IPS DF 6.9 (cell line): ENCODE results near the gene ZC4H2.
"Not testable (repeated sequence)": the region's sequence is repeated elsewhere in the genome, so short reads cannot be mapped to it uniquely, and the experiment has no call there.

Source experiments
- DNase-seq: peaks from one replicate; pipeline ENCODE4 v3.0.0-alpha.2; 2013; ENCODE audit warnings: low read depth, low spot score
- H3K27ac ChIP-seq: one replicate; pipeline ENCODE4 v1.5.1; 2013; ENCODE audit warnings: low read length, control low read depth
- H3K27me3 ChIP-seq: 2 replicates; pipeline ENCODE4 v1.6.1; 2013; ENCODE audit warnings: mild to moderate bottlenecking, low read length; ENCODE audit not compliant: control insufficient read depth, insufficient read depth
- H3K36me3 ChIP-seq: 2 replicates; pipeline ENCODE4 v1.6.1; 2013; ENCODE audit warnings: low read length; ENCODE audit not compliant: control insufficient read depth, insufficient read depth
- H3K4me1 ChIP-seq: 2 replicates; pipeline ENCODE4 v1.6.1; 2013; ENCODE audit warnings: low read length; ENCODE audit not compliant: control insufficient read depth, insufficient read depth
- H3K4me3 ChIP-seq: 2 replicates; pipeline ENCODE4 v1.5.1; 2013; ENCODE audit warnings: mild to moderate bottlenecking, low read length
- H3K9me3 ChIP-seq: 2 replicates; pipeline ENCODE4 v1.6.1; 2013; ENCODE audit warnings: low read length, inconsistent platforms; ENCODE audit not compliant: control insufficient read depth, insufficient read depth
- WGBS: extraction: QIAGEN DNeasy Blood & Tissue Kit; methylation state at CpG from one replicate; pipeline ENCODE4 v1.1.7; 2013; ENCODE audit warnings: mixed read lengths, missing lambda C conversion rate; ENCODE audit not compliant: insufficient read length, insufficient coverage; 5-methylcytosine and 5-hydroxymethylcytosine counted together

The ZC4H2 gene

GRCh38 chrX:64975989-64976672, at the start of gene ZC4H2:
Gene ZC4H2, minus strand, starts transcription at chrX:64976450. Its CDS starts 73 bp downstream, at chrX:64976377.
- no peaks in the 10 kb centered on the region for H3K36me3 ChIP-seq
- H3K9me3 ChIP-seq, result no peaks in the 10 kb centered on the region
- no peaks in the 10 kb centered on the region for H3K4me1 ChIP-seq
- no peak within 1 kb of the TSS for H3K27ac ChIP-seq
- peak; percentile 45 for DNase-seq
- no peaks in the 10 kb centered on the region for H3K27me3 ChIP-seq
- no CpG with 5 or more reads among the region's 17 CpGs for WGBS
- peak within 1 kb of the TSS; percentile 61; the same call in 1 of the 2 replicates for H3K4me3 ChIP-seq

DNA sequence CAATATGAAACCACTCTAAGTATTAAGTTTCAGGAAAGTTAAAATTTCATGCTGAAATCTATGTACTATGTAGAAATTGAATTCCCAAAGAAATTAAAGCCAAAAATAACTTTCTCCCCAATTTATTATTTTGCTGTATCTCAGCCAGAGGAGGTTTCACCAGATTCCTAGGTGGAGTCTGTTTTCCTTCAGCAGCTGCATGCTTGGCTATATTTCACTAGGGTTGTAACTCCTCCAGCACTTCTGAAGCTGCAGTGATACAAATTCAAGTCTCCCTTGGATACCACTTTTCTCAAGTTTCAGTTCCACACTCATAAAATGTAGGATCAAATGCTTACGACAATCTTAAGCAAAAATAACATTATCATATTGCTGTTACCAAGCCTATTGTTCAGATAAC, 41.2 kb upstream of the ZC4H2 start:
- H3K9me3 ChIP-seq, result no peaks in the 10 kb centered on the region
- no CpG with 5 or more reads among the region's 1 CpG for WGBS

DNA sequence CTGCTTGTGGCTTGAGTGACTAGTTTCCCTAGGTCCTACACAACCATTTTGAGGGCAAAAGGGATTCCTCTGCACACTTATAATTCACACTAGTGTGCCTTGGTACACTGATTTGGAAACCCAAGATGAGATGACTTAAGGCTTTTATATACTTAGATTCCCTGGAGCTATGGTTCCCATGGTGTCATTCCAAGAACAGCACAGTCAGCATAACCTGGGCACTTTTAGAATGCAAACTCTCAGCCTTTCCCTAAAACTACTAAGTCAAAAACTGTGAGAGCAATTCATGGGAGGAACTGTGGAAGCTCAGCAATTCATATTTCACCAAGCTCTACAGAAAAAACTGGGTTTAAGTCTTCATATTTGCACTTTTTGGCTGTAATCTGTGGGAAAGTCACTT, 38.0 kb upstream of the ZC4H2 start:
- H3K9me3 ChIP-seq, result no peaks in the 10 kb centered on the region

More for the DNA sequence above, 41.2 kb upstream of the ZC4H2 start:
- no peaks in the 10 kb centered on the region for H3K4me1 ChIP-seq
- DNase-seq, result no peak
- H3K27me3 ChIP-seq, result no peaks in the 10 kb centered on the region
- H3K4me3 ChIP-seq, result no peak overlapping the region
- no peaks in the 10 kb centered on the region for H3K36me3 ChIP-seq
- no peak overlapping the region for H3K27ac ChIP-seq

GRCh38 chrX:65009459-65009858, 33.2 kb upstream of the ZC4H2 start:
- Histone ChIP-seq H3K9me3 (no peaks in the 10 kb centered on the region), H3K27ac (no peak overlapping the region), H3K36me3 (no peaks in the 10 kb centered on the region), H3K27me3 (no peaks in the 10 kb centered on the region), H3K4me3 (no peak overlapping the region), H3K4me1 (no peaks in the 10 kb centered on the region)
- no peak for DNase-seq

More for the DNA sequence above, 38.0 kb upstream of the ZC4H2 start:
- no peaks in the 10 kb centered on the region for H3K27me3 ChIP-seq
- no peaks in the 10 kb centered on the region for H3K4me1 ChIP-seq
- H3K36me3 ChIP-seq, result no peaks in the 10 kb centered on the region
- no peak for DNase-seq
- no peak overlapping the region for H3K4me3 ChIP-seq
- H3K27ac ChIP-seq, result no peak overlapping the region

DNA sequence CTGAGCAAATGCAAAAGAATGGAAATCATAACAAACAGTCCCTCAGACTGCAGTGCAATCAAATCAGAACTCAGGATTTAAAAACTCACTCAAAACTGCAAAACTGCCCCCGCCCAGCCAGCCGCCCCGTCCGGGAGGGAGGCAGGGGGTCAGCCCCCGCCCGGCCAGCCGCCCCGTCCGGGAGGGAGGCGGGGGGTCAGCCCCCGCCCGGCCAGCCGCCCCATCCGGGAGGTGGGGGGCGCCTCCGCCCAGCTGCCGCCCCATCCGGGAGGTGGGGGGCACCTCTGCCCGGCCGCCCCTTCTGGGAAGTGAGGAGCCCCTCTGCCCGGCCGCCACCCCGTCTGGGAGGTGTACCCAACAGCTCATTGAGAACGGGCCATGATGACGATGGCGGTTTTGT, 26.0 kb upstream of the ZC4H2 start:
- not testable (repeated sequence) for DNase-seq, H3K4me1 ChIP-seq, H3K27ac ChIP-seq, H3K9me3 ChIP-seq, H3K27me3 ChIP-seq, H3K36me3 ChIP-seq, H3K4me3 ChIP-seq
- no CpG with 5 or more reads among the region's 26 CpGs for WGBS

- Histone ChIP-seq H3K27ac (no peak overlapping the region), H3K27me3 (no peaks in the 10 kb centered on the region), H3K4me3 (no peak overlapping the region), H3K4me1 (no peaks in the 10 kb centered on the region), H3K36me3 (no peaks in the 10 kb centered on the region), H3K9me3 (no peaks in the 10 kb centered on the region)
- DNase-seq, result no peak
- WGBS, result no CpG with 5 or more reads among the region's 1 CpG
These were observed 20.6 kb upstream of the ZC4H2 start for GRCh38 chrX:64996805-64997204.

GRCh38 chrX:64994131-64994798, 18.0 kb upstream of the ZC4H2 start:
- no peaks in the 10 kb centered on the region for H3K36me3 ChIP-seq
- no peaks in the 10 kb centered on the region for H3K4me1 ChIP-seq
- H3K27ac ChIP-seq, result no peak overlapping the region
- WGBS, result no CpG with 5 or more reads among the region's 2 CpGs
- H3K9me3 ChIP-seq, result no peaks in the 10 kb centered on the region
- no peak overlapping the region for H3K4me3 ChIP-seq
- no peak for DNase-seq
- H3K27me3 ChIP-seq, result no peaks in the 10 kb centered on the region

- Histone ChIP-seq H3K4me3 (no peak overlapping the region), H3K27me3 (no peaks in the 10 kb centered on the region), H3K36me3 (no peaks in the 10 kb centered on the region), H3K9me3 (no peaks in the 10 kb centered on the region), H3K27ac (no peak overlapping the region), H3K4me1 (no peaks in the 10 kb centered on the region)
- no peak for DNase-seq
- WGBS, result no CpG with 5 or more reads among the region's 3 CpGs
These were observed 1.6 kb upstream of the ZC4H2 start for GRCh38 chrX:64977830-64978229.

- WGBS, result no CpG with 5 or more reads among the region's 2 CpGs
- Histone ChIP-seq H3K27me3 (no peaks in the 10 kb centered on the region), H3K9me3 (no peaks in the 10 kb centered on the region), H3K4me3 (peak overlapping the region; percentile 61; the same call in 1 of the 2 replicates), H3K27ac (no peak overlapping the region), H3K36me3 (no peaks in the 10 kb centered on the region), H3K4me1 (no peaks in the 10 kb centered on the region)
- no peak for DNase-seq
These were observed 801 bp upstream of the ZC4H2 start for GRCh38 chrX:64977051-64977450.

GRCh38 chrX:64976673-64977040, 407 bp upstream of the ZC4H2 start:
- no peak for DNase-seq
- H3K9me3 ChIP-seq, result no peaks in the 10 kb centered on the region
- peak overlapping the region; percentile 61; the same call in 1 of the 2 replicates for H3K4me3 ChIP-seq
- whole genome bisulfite sequencing, result no CpG with 5 or more reads among the region's 11 CpGs
- H3K27ac ChIP-seq, result no peak overlapping the region
- H3K27me3 ChIP-seq, result no peaks in the 10 kb centered on the region
- H3K36me3 ChIP-seq, result no peaks in the 10 kb centered on the region
- no peaks in the 10 kb centered on the region for H3K4me1 ChIP-seq

- no peak overlapping the region for H3K27ac ChIP-seq
- no CpG with 5 or more reads among the region's 24 CpGs for WGBS
These were observed 759 bp downstream of the ZC4H2 start for GRCh38 chrX:64975491-64975890.

More at GRCh38 chrX:64975491-64975890, 759 bp downstream of the ZC4H2 start:
- H3K27me3 ChIP-seq, result no peaks in the 10 kb centered on the region
- no peaks in the 10 kb centered on the region for H3K9me3 ChIP-seq
- H3K4me3 ChIP-seq, result peak overlapping the region; percentile 61; the same call in 1 of the 2 replicates
- no peak for DNase-seq
- no peaks in the 10 kb centered on the region for H3K4me1 ChIP-seq
- H3K36me3 ChIP-seq, result no peaks in the 10 kb centered on the region
